Raji (cell line): Measurements from ENCODE around the gene TMEM145.

ENCODE experiments used
- POLR2A ChIP-seq: IDR thresholded peaks from 2 replicates; pipeline ENCODE4 v1.6.1; 2011; ENCODE audit warnings: low read depth, low read length, control low read depth; ENCODE audit not compliant: insufficient read depth

TMEM145 gene

DNA sequence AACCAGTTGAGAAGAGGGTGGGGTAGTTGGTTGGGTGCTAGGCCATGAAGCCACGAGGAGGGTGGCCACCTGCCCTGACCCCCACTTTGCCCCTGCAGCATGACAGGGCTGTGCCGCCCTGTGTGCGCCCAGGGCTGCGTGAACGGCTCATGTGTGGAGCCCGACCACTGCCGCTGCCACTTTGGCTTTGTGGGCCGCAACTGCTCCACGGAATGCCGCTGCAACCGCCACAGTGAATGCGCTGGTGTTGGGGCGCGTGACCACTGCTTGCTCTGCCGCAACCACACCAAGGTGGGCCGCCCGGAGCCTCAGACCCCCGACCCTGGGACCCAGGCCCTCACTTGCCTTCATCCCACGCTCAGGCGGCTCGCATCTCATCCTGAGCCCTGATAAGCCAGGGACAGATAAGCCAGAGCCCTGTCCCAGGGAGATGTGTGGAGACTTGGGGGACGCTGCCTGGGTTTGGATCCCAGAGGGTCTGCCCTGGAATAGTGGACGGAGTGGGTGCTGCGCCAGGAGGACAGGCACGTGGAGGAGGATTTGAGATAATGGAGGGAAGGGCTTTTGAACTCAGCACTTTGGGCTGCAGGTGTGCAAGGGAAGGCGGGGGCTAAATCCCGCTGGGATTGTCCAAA, 56.4 kb downstream of the TMEM145 start:
- TF ChIP-seq POLR2A = no peak

DNA sequence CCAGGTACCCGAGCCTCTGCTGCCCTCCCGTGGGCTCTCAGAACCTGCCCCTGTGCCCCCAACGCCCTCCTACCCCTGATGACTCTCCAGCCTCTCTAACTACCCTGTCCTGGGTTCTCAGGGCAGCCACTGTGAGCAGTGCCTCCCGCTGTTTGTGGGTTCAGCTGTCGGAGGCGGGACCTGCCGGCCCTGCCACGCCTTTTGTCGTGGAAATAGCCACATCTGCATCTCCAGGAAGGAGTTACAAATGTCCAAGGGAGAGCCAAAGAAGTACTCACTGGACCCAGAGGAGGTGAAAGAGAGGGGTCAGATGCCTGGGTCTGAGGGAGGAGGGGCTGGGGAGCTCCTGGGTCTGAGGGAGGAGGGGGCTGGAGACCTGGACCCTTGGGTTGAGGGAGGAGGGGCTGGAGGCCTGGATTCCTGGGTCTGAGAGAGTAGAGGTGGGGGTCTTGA, 57.0 kb downstream of the TMEM145 start:
- no peak for TF ChIP-seq POLR2A

DNA sequence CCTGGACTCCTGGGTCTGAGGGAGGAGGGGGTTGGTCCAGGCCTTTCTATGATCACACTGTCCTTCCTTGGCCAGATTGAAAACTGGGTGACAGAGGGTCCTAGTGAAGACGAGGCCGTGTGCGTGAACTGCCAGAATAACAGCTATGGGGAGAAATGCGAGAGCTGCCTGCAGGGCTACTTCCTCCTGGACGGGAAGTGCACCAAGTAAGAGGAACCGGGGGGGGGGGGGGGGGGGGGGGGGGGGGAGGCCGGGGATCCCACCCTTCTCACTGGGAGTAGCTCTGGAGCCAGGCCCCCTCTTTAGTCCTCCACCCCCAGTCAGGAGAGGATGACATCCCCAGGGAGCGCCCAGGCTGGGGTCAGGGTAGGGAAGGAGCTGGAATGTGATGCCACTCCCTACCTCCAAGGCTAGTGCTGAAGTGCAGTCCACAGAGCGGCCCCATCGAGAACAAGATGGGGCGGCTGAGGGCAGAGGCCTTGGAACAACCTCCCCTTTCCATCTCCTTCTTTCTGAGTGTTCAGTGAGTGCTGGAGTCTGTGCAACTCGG, 57.6 kb downstream of the TMEM145 start:
- TF ChIP-seq POLR2A = no peak
